Hepatocyte (in vitro differentiated cells): ENCODE measurements around the gene SAPCD1.

Experiments used
- CTCF ChIP-seq: fragments of 200-600 bp; sonication (generic); IDR thresholded peaks from 2 replicates; pipeline ENCODE4 v1.5.1; 2016; ENCODE audit warnings: antibody characterized with exemption, mild to moderate bottlenecking; ENCODE audit not compliant: poor library complexity
- EZH2 ChIP-seq: fragments of 200-600 bp; sonication (generic); IDR thresholded peaks from 2 replicates; pipeline ENCODE4 v1.6.1; 2016; ENCODE audit warnings: antibody characterized with exemption, mild to moderate bottlenecking, borderline replicate concordance

DNA sequence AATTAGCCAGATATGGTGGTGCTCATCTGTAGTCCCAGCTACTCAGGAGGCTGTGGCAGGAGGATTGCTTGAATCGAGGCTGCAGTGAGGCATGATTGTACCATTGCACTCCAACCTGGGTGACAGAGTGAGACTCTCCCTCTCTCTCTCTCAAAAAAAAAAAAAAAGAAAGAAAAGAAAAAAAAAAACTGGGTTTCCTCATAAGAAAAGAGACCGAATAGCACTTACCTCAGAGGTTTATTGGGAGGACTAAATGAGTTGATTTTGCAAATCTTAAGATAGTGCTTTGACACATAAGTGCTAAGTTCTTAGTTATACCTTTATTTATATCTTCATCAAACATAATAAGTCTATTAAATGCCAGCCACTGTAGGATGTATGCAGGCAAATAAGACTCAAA, 8.4 kb downstream of the SAPCD1 start:
- no peak for TF ChIP-seq CTCF
- no peak for TF ChIP-seq EZH2
